Neuronal stem cell (in vitro differentiated cells): ENCODE measurements around the gene SULF2.

ENCODE experiments used
- DNase-seq: peaks from one replicate; pipeline ENCODE4 v3.0.0-alpha.2; 2013; ENCODE audit warnings: low spot score
- H2AFZ ChIP-seq: one replicate; pipeline ENCODE4 v1.6.1; 2013; ENCODE audit warnings: mild to moderate bottlenecking, low read length, inconsistent platforms
- H2AK5ac ChIP-seq: 2 replicates; pipeline ENCODE4 v1.6.1; 2013; ENCODE audit warnings: low read depth, mild to moderate bottlenecking, inconsistent platforms, low read length, moderate library complexity, mixed read lengths
- H2BK120ac ChIP-seq: 2 replicates; pipeline ENCODE4 v1.6.1; 2013; ENCODE audit warnings: low read depth, mild to moderate bottlenecking, inconsistent platforms, low read length, moderate library complexity, mixed read lengths
- H2BK12ac ChIP-seq: one replicate; pipeline ENCODE4 v1.6.1; 2013; ENCODE audit warnings: low read length, inconsistent platforms
- H2BK15ac ChIP-seq: 2 replicates; pipeline ENCODE4 v1.6.1; 2013; ENCODE audit warnings: mild to moderate bottlenecking, low read length, inconsistent platforms, mixed read lengths
- H2BK5ac ChIP-seq: one replicate; pipeline ENCODE4 v1.6.1; 2013; ENCODE audit warnings: inconsistent platforms, mild to moderate bottlenecking, low read length, moderate library complexity
- H3K14ac ChIP-seq: one replicate; pipeline ENCODE4 v1.6.1; 2013; ENCODE audit warnings: low read length, inconsistent platforms
- H3K18ac ChIP-seq: 2 replicates; pipeline ENCODE4 v1.6.1; 2013; ENCODE audit warnings: low read length, inconsistent platforms
- H3K23ac ChIP-seq: 2 replicates; pipeline ENCODE4 v1.6.1; 2013; ENCODE audit warnings: low read depth, mild to moderate bottlenecking, mixed read lengths, low read length, inconsistent platforms; ENCODE audit not compliant: poor library complexity
- H3K27ac ChIP-seq: replicated peaks from 3 replicates; pipeline ENCODE4 v1.5.1; 2013; ENCODE audit warnings: low read length, inconsistent platforms
- H3K27me3 ChIP-seq, 3 experiments: 2 replicates each; pipeline ENCODE4 v1.6.1; 2013; ENCODE audit warnings: low read length in 3 of 3, mild to moderate bottlenecking in 2 of 3, inconsistent platforms in 1 of 3, low read depth in 1 of 3, mixed read lengths in 1 of 3, moderate library complexity in 1 of 3; ENCODE audit not compliant: control insufficient read depth in 3 of 3, insufficient read depth in 3 of 3
- H3K36me3 ChIP-seq, 2 donors: replicated peaks in 1 of 2; 2 replicates each; pipeline ENCODE4 v1.6.1; 2013; ENCODE audit warnings: low read length in 2 of 2; ENCODE audit not compliant: control insufficient read depth in 2 of 2, insufficient read depth in 2 of 2
- H3K4ac ChIP-seq: 2 replicates; pipeline ENCODE4 v1.6.1; 2013; ENCODE audit warnings: inconsistent platforms, mild to moderate bottlenecking, low read length, moderate library complexity
- H3K4me1 ChIP-seq, 2 donors: 1 replicate in 1 of 2; 2 replicates in 1 of 2; pipeline ENCODE4 v1.6.1; 2013; ENCODE audit warnings: low read length in 2 of 2, low read depth in 1 of 2; ENCODE audit not compliant: control insufficient read depth in 2 of 2, insufficient read depth in 1 of 2
- H3K4me2 ChIP-seq: one replicate; pipeline ENCODE4 v1.6.1; 2013; ENCODE audit warnings: mild to moderate bottlenecking, low read length, inconsistent platforms; ENCODE audit not compliant: insufficient read depth, poor library complexity, severe bottlenecking
- H3K4me3 ChIP-seq, 2 donors: 2 replicates each; pipeline ENCODE4 v1.5.1; 2013; ENCODE audit warnings: low read length in 2 of 2, mild to moderate bottlenecking in 2 of 2, inconsistent platforms in 1 of 2, moderate library complexity in 1 of 2
- H3K79me1 ChIP-seq: one replicate; pipeline ENCODE4 v1.6.1; 2013; ENCODE audit warnings: low read depth, mild to moderate bottlenecking, inconsistent platforms, low read length, moderate library complexity
- H3K9ac ChIP-seq: one replicate; pipeline ENCODE4 v1.6.1; 2013; ENCODE audit warnings: mild to moderate bottlenecking, low read depth, low read length, inconsistent platforms; ENCODE audit not compliant: poor library complexity
- H3K9me3 ChIP-seq, 2 donors: replicated peaks in 1 of 2; 2 replicates each; pipeline versions ENCODE3 to v1.6.1; 2013; ENCODE audit warnings: low read length in 2 of 2, mild to moderate bottlenecking in 2 of 2, inconsistent platforms in 1 of 2, low read depth in 1 of 2, mixed read lengths in 1 of 2, moderate library complexity in 1 of 2; ENCODE audit not compliant: control insufficient read depth in 2 of 2, insufficient read depth in 1 of 2
- H4K8ac ChIP-seq: one replicate; pipeline ENCODE4 v1.6.1; 2013; ENCODE audit warnings: low read depth, mild to moderate bottlenecking, inconsistent platforms, low read length, moderate library complexity
- H4K91ac ChIP-seq: one replicate; pipeline ENCODE4 v1.6.1; 2013; ENCODE audit warnings: low read length, low read depth, mild to moderate bottlenecking, inconsistent platforms; ENCODE audit not compliant: poor library complexity
- WGBS, 2 donors: extraction: QIAGEN DNeasy Blood & Tissue Kit; methylation state at CpG; one replicate each; pipeline ENCODE4 v1.1.7; 2013; ENCODE audit warnings: missing lambda C conversion rate in 2 of 2, mixed read lengths in 1 of 2; ENCODE audit not compliant: insufficient read length in 2 of 2, insufficient replicate concordance in 1 of 2; ENCODE audit errors: extremely low coverage in 2 of 2; 5-methylcytosine and 5-hydroxymethylcytosine counted together

The SULF2 gene

DNA sequence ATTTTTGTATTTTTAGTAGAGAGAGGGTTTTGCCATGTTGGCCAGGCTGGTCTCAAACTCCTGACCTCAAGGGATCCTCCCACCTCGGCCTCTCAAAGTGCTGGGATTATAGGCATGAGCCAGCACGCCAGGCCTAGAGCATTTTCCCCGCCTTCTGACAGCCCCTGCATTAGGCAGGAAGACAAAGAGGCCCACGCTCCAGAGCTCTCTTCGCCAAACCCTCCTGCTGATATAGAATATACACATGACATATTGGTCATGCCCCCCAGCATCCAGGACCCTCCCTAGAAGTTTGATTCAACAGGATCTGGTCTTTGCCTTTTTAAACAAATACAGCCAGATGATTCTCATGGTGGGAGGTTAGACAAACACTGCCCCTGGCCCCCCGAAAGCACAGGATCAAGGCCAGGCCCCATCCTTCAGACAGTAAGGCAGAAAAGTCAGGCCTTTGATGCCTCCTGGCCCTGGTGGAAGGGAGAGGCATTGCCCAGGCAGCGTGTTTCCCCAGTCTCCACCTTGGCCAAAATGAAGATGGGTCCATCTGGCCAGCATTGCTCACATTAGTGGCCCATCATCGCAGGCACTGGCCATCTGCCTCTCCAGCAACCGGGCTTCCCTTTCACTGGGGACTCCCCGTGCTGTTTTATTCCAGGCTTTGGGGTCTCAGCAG is 4.4 kb downstream of the SULF2 start:
- no peak overlapping the region for H2BK15ac ChIP-seq
- no peak overlapping the region for H3K9ac ChIP-seq
- H4K91ac ChIP-seq, result no peak overlapping the region
- no peak overlapping the region for H2BK12ac ChIP-seq
- H3K9me3 ChIP-seq, result no peaks in the 10 kb centered on the region
- peaks cover 1% of the 10 kb centered on the region for H3K79me1 ChIP-seq
- H3K4me1 ChIP-seq, result peaks cover 7 to 15% of the 10 kb centered on the region in 2 donors
- no peaks in the 10 kb centered on the region for H3K36me3 ChIP-seq
- H2BK5ac ChIP-seq, result no peak overlapping the region
- no peak overlapping the region for H3K14ac ChIP-seq
- no peak overlapping the region for H3K4me2 ChIP-seq
- H3K27ac ChIP-seq, result no peak overlapping the region
- H2BK120ac ChIP-seq, result no peak overlapping the region
- H3K27me3 ChIP-seq, result no peaks in the 10 kb centered on the region
- H3K4ac ChIP-seq, result no peak overlapping the region
- WGBS, 2 donors, result no CpG with 5 or more reads among the region's 10 CpGs
- H2AK5ac ChIP-seq, result peak overlapping the region; percentile 67
- peak overlapping the region; percentile 24 for H3K18ac ChIP-seq
- no peak overlapping the region for H3K23ac ChIP-seq
- H4K8ac ChIP-seq, result no peak overlapping the region
- no peak overlapping the region for H2AFZ ChIP-seq
- DNase-seq, result no peak
- H3K4me3 ChIP-seq, result no peak overlapping the region

GRCh38 chr20:47778398-47779354 is 6.6 kb downstream of the SULF2 start:
- H3K14ac ChIP-seq, result no peak overlapping the region
- no peak for DNase-seq
- H3K36me3 ChIP-seq, result no peaks in the 10 kb centered on the region
- no peak overlapping the region for H2BK5ac ChIP-seq
- H3K9ac ChIP-seq, result no peak overlapping the region
- H3K23ac ChIP-seq, result no peak overlapping the region
- H3K4me3 ChIP-seq, result no peak overlapping the region
- H3K79me1 ChIP-seq, result peaks cover 1% of the 10 kb centered on the region
- 100% methylated on average over 2 of the region's 17 CpGs; no CpG with 5 or more reads in 1 of the 2 donors for WGBS, 2 donors
- H2BK15ac ChIP-seq, result no peak overlapping the region
- no peak overlapping the region for H3K27ac ChIP-seq
- H2BK12ac ChIP-seq, result no peak overlapping the region
- no peak overlapping the region for H2AFZ ChIP-seq
- no peak overlapping the region for H2AK5ac ChIP-seq
- no peak overlapping the region for H3K4me2 ChIP-seq
- H3K9me3 ChIP-seq, result no peaks in the 10 kb centered on the region
- H3K4me1 ChIP-seq, result peaks cover 8 to 9% of the 10 kb centered on the region in 2 donors
- no peak overlapping the region for H3K4ac ChIP-seq
- H2BK120ac ChIP-seq, result no peak overlapping the region
- peak overlapping the region; percentile 21 for H3K18ac ChIP-seq
- no peak overlapping the region for H4K91ac ChIP-seq
- H3K27me3 ChIP-seq, result no peaks in the 10 kb centered on the region
- no peak overlapping the region for H4K8ac ChIP-seq

DNA sequence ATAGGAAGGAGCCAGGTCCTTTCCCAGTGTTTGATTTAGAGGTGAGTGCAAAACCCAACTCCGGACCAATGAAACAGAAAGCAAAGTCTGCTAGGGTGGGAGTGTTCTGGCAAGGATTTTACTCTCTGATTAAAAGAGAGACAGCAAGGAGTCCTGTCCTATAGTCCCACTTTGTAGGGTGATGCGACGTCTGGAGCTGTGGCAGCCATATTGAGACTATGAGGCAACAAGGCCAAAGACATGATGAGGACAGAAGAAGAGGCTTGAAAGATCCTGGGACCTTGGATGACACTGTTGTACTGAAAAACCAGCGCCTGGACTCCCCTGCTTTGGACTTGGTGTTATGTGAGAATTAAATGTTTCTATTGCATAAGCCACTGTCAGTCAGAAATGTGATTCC is 8.1 kb downstream of the SULF2 start:
- H3K27me3 ChIP-seq, result no peaks in the 10 kb centered on the region
- H3K4me3 ChIP-seq, result no peak overlapping the region
- no CpG with 5 or more reads among the region's 4 CpGs for WGBS, 2 donors
- peaks cover 1% of the 10 kb centered on the region for H3K79me1 ChIP-seq
- no peak for DNase-seq
- no peak overlapping the region for H3K9ac ChIP-seq
- no peak overlapping the region for H3K18ac ChIP-seq
- no peak overlapping the region for H3K27ac ChIP-seq
- H2BK120ac ChIP-seq, result no peak overlapping the region
- H3K4me2 ChIP-seq, result no peak overlapping the region
- H2AK5ac ChIP-seq, result no peak overlapping the region
- H3K9me3 ChIP-seq, result no peaks in the 10 kb centered on the region
- H3K4me1 ChIP-seq, result peaks cover 3 to 12% of the 10 kb centered on the region in 2 donors
- H4K8ac ChIP-seq, result no peak overlapping the region
- H3K4ac ChIP-seq, result no peak overlapping the region
- H3K14ac ChIP-seq, result no peak overlapping the region
- no peak overlapping the region for H3K23ac ChIP-seq
- no peak overlapping the region for H2BK5ac ChIP-seq
- H3K36me3 ChIP-seq, result peaks cover 0 to 1% of the 10 kb centered on the region in 2 donors
- no peak overlapping the region for H4K91ac ChIP-seq
- H2BK12ac ChIP-seq, result no peak overlapping the region
- no peak overlapping the region for H2AFZ ChIP-seq
- H2BK15ac ChIP-seq, result no peak overlapping the region

DNA sequence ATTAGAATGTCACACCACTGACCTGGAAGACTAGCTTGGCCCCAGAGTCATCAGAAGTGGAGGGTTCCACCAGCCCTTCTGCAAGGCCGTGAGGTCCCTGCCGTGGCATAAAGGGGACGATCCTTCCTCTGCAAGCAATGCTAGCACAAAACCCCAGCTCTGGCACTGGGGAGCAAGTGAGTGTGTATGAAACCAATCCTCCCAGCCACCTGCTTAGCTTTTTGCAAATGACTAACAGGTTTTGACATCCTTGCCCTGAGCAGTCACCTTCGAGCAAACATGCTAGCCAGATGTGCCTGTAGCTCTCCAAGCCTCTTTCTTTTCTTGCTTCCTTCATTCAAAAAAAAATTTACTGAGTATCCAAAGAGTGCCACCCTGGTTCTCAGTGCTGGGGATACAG is 8.6 kb downstream of the SULF2 start:
- Histone ChIP-seq H3K4me2 (no peak overlapping the region), H3K79me1 (peaks cover 1% of the 10 kb centered on the region), H3K27ac (no peak overlapping the region), H3K27me3 (no peaks in the 10 kb centered on the region), H3K14ac (no peak overlapping the region), H3K23ac (no peak overlapping the region), H2BK15ac (no peak overlapping the region), H4K8ac (no peak overlapping the region), H2AFZ (no peak overlapping the region), H2BK120ac (no peak overlapping the region), H2BK12ac (no peak overlapping the region), H3K9ac (no peak overlapping the region), H3K4me1 (peaks cover 3 to 12% of the 10 kb centered on the region in 2 donors), H2AK5ac (no peak overlapping the region), H3K36me3 (peaks cover 0 to 4% of the 10 kb centered on the region in 2 donors), H3K9me3 (no peaks in the 10 kb centered on the region), H3K4ac (no peak overlapping the region), H4K91ac (no peak overlapping the region), H3K4me3 (no peak overlapping the region), H2BK5ac (no peak overlapping the region), H3K18ac (no peak overlapping the region)
- no CpG with 5 or more reads among the region's 4 CpGs for WGBS, 2 donors
- DNase-seq, result no peak
